Fibroblast of mammary gland (primary cell): ENCODE results near the gene CLIP4.

Experiments used
- DNase-seq: peaks from one replicate; pipeline ENCODE4 v3.0.0-alpha.2; 2010; ENCODE audit warnings: low read depth
- H3K4me3 ChIP-seq: 2 replicates; pipeline ENCODE4 v1.5.1; 2011; ENCODE audit warnings: low read depth, mild to moderate bottlenecking, low read length, moderate library complexity; ENCODE audit not compliant: control insufficient read depth
- TF ChIP-seq, protein P1 (sequence below): conservative IDR thresholded peaks from 2 replicates; pipeline ENCODE4 v1.5.1; 2011; ENCODE audit warnings: low read depth, low read length, inconsistent platforms; ENCODE audit not compliant: control insufficient read depth, insufficient read depth

CLIP4 gene

GRCh38 chr2:29225814-29226213 lies 110.6 kb downstream of the CLIP4 start:
- no peak for DNase-seq
- no peak overlapping the region for H3K4me3 ChIP-seq
- TF ChIP-seq, protein P1, sequence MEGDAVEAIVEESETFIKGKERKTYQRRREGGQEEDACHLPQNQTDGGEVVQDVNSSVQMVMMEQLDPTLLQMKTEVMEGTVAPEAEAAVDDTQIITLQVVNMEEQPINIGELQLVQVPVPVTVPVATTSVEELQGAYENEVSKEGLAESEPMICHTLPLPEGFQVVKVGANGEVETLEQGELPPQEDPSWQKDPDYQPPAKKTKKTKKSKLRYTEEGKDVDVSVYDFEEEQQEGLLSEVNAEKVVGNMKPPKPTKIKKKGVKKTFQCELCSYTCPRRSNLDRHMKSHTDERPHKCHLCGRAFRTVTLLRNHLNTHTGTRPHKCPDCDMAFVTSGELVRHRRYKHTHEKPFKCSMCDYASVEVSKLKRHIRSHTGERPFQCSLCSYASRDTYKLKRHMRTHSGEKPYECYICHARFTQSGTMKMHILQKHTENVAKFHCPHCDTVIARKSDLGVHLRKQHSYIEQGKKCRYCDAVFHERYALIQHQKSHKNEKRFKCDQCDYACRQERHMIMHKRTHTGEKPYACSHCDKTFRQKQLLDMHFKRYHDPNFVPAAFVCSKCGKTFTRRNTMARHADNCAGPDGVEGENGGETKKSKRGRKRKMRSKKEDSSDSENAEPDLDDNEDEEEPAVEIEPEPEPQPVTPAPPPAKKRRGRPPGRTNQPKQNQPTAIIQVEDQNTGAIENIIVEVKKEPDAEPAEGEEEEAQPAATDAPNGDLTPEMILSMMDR = no peak

- H3K4me3 ChIP-seq = no peak overlapping the region
- DNase-seq = no peak
Observed at GRCh38 chr2:29226375-29226774, 111.2 kb downstream of the CLIP4 start.

DNA sequence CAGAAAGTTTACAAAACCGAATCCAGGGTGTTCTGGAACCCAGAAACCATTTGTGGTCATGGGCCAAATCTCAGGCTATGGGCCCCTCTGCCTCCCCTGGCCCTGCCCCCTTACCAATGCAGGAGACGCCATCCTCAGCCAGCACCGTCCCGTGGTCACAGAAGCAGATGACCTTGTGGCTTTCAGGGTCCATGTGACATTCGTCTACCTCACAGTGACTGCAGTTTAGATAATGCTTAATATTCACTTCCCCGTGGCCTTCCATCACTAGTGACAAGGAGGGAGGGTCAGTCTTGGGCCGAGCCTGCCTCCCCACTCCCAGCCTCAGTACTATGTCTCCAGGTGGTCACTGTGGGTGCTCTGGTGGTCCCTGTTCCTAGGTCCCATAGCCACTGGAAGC lies 111.6 kb downstream of the CLIP4 start:
- no peak overlapping the region for H3K4me3 ChIP-seq
- no peak for DNase-seq
- TF ChIP-seq, protein P1 = no peak

More at GRCh38 chr2:29226375-29226774, 111.2 kb downstream of the CLIP4 start:
- TF ChIP-seq, protein P1 = no peak

- TF ChIP-seq, protein P1 = no peak
- no peak overlapping the region for H3K4me3 ChIP-seq
- peak; percentile 56 for DNase-seq
Observed at GRCh38 chr2:29227935-29228675, 112.9 kb downstream of the CLIP4 start.

DNA sequence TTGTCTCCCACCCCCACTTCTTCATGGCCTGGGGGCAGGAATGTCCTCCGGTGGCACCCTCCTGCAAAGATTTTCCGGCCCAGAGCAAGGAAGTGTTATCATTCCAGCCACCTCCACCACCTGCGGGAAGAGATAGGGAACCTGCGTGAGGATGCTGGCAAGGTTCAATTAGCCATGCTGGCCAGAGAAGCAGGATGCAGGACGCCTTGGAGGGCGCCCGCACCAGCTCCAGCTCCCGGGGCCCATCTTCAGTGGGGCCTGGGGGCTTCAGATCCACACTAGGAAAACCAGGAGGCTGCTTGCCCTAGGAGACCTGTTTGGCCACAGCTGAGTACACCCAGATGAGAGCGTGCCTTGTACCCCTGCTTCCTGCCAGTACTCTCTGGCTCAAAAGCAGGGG lies 113.7 kb downstream of the CLIP4 start:
- TF ChIP-seq, protein P1 = no peak

GRCh38 chr2:29229640-29230039 lies 114.4 kb downstream of the CLIP4 start:
- DNase-seq = no peak
- no peak overlapping the region for H3K4me3 ChIP-seq
- TF ChIP-seq, protein P1 = no peak

More for the DNA sequence above, 113.7 kb downstream of the CLIP4 start:
- no peak overlapping the region for H3K4me3 ChIP-seq
- DNase-seq = no peak
